Vagina (tissue), 2 donors: ENCODE data around the gene CASP3. TPM values are rescaled to one million over a fixed set of nuclear protein-coding genes. Genes with fewer than 3 reads are reported as not detected.

Experiments used
- DNase-seq, 2 donors: peaks; one replicate each; pipeline ENCODE4 v3.0.0-alpha.2; 2017; ENCODE audit errors: extremely low spot score in 2 of 2
- H3K27ac ChIP-seq: fragments of 200-600 bp; sonication (generic); one replicate; pipeline ENCODE4 v1.5.1; 2019
- H3K27me3 ChIP-seq: fragments of 200-600 bp; sonication (generic); one replicate; pipeline ENCODE4 v1.5.1; 2019
- H3K36me3 ChIP-seq, 2 donors: fragments of 200-600 bp; sonication (generic); one replicate each; pipeline ENCODE4 v1.5.1; 2017 to 2019
- H3K4me1 ChIP-seq: fragments of 200-600 bp; sonication (generic); one replicate; pipeline ENCODE4 v1.5.1; 2019
- H3K4me3 ChIP-seq, 2 donors: fragments of 200-600 bp; sonication (generic); 1 replicate in 1 of 2; 2 replicates in 1 of 2; pipeline ENCODE4 v1.5.1; 2016 to 2019
- H3K9me3 ChIP-seq: fragments of 200-600 bp; sonication (generic); one replicate; pipeline ENCODE4 v1.5.1; 2019
- POLR2A ChIP-seq, 2 donors: fragments of 450-650 bp; IDR thresholded peaks; one replicate each; pipeline ENCODE4 v1.6.1; 2017; ENCODE audit warnings: antibody characterized with exemption in 2 of 2, mild to moderate bottlenecking in 2 of 2, moderate library complexity in 2 of 2
- POLR2AphosphoS5 ChIP-seq, 2 donors: sonication (generic); formaldehyde crosslinking; IDR thresholded peaks; one replicate each; pipeline ENCODE4 v1.9.0; 2017; ENCODE audit warnings: antibody characterized with exemption in 2 of 2, mild to moderate bottlenecking in 2 of 2, low read depth in 1 of 2; ENCODE audit not compliant: insufficient read depth in 1 of 2
- intact Hi-C: fragments of 100-400 bp; cut with DNase I; formaldehyde crosslinking; loops from one replicate; pipeline ENCODE4 v1.15.1; 2023
- total RNA-seq: library from RNA; depleted of rRNA; stranded (reverse); fragments of >200 nt; gene quantifications from one replicate; pipeline ENCODE4 v1.2.3, GENCODE V29; 2016
- TF ChIP-seq, protein P1 (sequence below), 3 experiments: fragments of 450-650 bp in 2 of 3; fragments of 200-600 bp in 1 of 3; sonication (generic) in 1 of 3; IDR thresholded peaks; one replicate each; pipeline ENCODE4 v1.5.1; 2017 to 2019; ENCODE audit warnings: antibody characterized with exemption in 3 of 3, mild to moderate bottlenecking in 2 of 3, moderate library complexity in 2 of 3

Gene CASP3
- total RNA-seq, 1 donor from 2014 or later: 11.3 TPM

DNA sequence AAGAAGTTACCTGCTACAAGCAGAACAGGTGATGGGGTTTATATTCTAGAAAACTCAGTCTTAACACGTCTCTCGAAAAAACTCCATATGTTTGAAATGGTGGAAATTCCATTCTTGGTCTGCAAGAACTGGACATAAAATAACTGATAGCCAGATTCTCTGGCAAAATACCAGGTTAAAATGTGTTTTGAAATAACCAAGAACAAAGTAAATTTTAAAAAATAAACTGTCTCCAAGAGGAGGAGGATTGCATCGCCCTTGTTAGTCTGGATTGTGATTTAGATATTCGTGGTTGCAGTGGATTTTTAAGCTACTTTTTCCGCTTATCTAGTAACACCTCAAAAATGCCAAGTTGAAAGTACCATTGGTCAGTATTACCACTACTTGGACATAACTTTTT is 43.8 kb upstream of the CASP3 start:
- H3K27me3 ChIP-seq: no peaks in the 10 kb centered on the region
- peaks cover 0 to 18% of the 10 kb centered on the region in 2 donors for H3K36me3 ChIP-seq
- no peak for DNase-seq
- no peaks in the 10 kb centered on the region for H3K4me1 ChIP-seq
- no peak overlapping the region for H3K4me3 ChIP-seq
- intact Hi-C loops: no loop called here
- H3K9me3 ChIP-seq: no peaks in the 10 kb centered on the region
- H3K27ac ChIP-seq: no peak overlapping the region
- TF ChIP-seq, protein P1, sequence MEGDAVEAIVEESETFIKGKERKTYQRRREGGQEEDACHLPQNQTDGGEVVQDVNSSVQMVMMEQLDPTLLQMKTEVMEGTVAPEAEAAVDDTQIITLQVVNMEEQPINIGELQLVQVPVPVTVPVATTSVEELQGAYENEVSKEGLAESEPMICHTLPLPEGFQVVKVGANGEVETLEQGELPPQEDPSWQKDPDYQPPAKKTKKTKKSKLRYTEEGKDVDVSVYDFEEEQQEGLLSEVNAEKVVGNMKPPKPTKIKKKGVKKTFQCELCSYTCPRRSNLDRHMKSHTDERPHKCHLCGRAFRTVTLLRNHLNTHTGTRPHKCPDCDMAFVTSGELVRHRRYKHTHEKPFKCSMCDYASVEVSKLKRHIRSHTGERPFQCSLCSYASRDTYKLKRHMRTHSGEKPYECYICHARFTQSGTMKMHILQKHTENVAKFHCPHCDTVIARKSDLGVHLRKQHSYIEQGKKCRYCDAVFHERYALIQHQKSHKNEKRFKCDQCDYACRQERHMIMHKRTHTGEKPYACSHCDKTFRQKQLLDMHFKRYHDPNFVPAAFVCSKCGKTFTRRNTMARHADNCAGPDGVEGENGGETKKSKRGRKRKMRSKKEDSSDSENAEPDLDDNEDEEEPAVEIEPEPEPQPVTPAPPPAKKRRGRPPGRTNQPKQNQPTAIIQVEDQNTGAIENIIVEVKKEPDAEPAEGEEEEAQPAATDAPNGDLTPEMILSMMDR (IDR thresholded peaks at IDR 0.05): no peak
- TF ChIP-seq POLR2A (IDR thresholded peaks at IDR 0.05) (no peak), POLR2AphosphoS5 (IDR thresholded peaks at IDR 0.05; ENCODE audit: insufficient read depth in 1 of 2, low read depth in 1 of 2) (no peak)

DNA sequence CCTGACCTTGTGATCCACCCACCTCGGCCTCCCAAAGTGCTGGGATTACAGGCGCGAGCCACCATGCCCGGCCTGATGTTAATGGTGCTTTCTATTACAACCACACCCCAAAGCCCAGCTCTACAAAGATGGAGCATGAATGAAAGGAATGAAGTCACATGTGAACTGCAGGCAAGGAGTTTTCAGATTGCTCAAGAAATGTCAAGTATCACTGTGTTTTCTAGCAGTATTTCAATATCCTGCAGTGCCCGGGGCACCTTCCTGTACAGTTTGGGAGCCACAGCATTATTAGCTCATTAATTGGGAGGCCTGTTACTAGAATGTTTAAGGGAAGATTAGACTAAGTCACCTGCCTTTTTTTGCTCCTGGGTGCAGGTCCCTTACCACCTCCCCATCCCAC is 40.4 kb upstream of the CASP3 start:
- intact Hi-C loops: no loop called here

DNA sequence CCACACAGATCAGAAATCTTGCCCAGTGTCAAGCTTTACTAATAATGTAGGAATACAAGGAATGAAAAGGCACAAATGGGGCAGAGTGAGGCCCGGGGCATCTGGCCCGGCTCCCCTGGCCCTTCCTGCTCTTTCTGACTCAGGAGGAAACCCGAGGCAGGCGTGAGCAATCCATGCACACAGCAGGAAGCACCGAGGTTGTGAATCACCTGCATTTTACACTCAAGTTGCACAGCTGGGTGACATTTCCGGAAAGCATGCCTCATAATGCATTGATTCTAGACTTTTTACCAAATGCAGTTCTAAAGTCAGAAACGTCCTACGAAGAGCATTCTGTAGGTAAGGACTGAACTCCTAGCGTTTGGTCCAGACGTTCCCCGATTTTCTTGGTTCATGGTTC is 39.2 kb upstream of the CASP3 start:
- Histone ChIP-seq H3K36me3 (peaks cover 0 to 16% of the 10 kb centered on the region in 2 donors), H3K9me3 (no peaks in the 10 kb centered on the region), H3K4me3 (no peak overlapping the region), H3K4me1 (no peaks in the 10 kb centered on the region), H3K27ac (no peak overlapping the region), H3K27me3 (no peaks in the 10 kb centered on the region)
- no peak for DNase-seq
- TF ChIP-seq POLR2AphosphoS5 (IDR thresholded peaks at IDR 0.05; ENCODE audit: insufficient read depth in 1 of 2, low read depth in 1 of 2) (peak in 1 of 2 donors; percentile 39), POLR2A (IDR thresholded peaks at IDR 0.05) (no peak)
- intact Hi-C loops: no loop called here

More for the DNA sequence above, 40.4 kb upstream of the CASP3 start:
- Histone ChIP-seq H3K4me3 (no peak overlapping the region), H3K27me3 (no peaks in the 10 kb centered on the region), H3K4me1 (no peaks in the 10 kb centered on the region), H3K9me3 (no peaks in the 10 kb centered on the region), H3K36me3 (peaks cover 0 to 18% of the 10 kb centered on the region in 2 donors), H3K27ac (no peak overlapping the region)
- no peak for DNase-seq
- TF ChIP-seq POLR2AphosphoS5 (IDR thresholded peaks at IDR 0.05; ENCODE audit: insufficient read depth in 1 of 2, low read depth in 1 of 2) (no peak), POLR2A (IDR thresholded peaks at IDR 0.05) (no peak)
- TF ChIP-seq, protein P1 (IDR thresholded peaks at IDR 0.05): no peak

DNA sequence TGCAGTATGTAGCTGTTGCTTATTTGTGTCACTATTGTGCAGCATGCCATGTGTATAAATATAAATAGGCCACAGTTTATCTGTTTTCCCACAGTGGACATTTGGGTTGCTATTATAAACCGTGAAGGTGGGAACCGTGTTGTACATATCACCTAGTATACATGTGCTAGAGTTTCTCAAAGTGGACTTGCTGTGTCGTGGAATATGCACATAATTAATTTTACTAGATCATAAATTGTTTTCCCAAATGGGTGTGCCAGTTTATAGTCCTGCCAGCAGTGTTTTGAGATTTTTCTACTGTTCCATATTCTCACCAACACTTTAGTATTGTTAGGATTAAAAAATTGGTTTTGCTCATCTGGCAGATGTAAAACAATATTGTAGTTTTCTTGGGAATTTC is 38.8 kb upstream of the CASP3 start:
- no peak for DNase-seq
- Histone ChIP-seq H3K27ac (no peak overlapping the region), H3K36me3 (peaks cover 0 to 12% of the 10 kb centered on the region in 2 donors), H3K9me3 (no peaks in the 10 kb centered on the region), H3K27me3 (no peaks in the 10 kb centered on the region), H3K4me3 (no peak overlapping the region), H3K4me1 (no peaks in the 10 kb centered on the region)
- intact Hi-C loops: no loop called here
- TF ChIP-seq POLR2A (IDR thresholded peaks at IDR 0.05): no peak

DNA sequence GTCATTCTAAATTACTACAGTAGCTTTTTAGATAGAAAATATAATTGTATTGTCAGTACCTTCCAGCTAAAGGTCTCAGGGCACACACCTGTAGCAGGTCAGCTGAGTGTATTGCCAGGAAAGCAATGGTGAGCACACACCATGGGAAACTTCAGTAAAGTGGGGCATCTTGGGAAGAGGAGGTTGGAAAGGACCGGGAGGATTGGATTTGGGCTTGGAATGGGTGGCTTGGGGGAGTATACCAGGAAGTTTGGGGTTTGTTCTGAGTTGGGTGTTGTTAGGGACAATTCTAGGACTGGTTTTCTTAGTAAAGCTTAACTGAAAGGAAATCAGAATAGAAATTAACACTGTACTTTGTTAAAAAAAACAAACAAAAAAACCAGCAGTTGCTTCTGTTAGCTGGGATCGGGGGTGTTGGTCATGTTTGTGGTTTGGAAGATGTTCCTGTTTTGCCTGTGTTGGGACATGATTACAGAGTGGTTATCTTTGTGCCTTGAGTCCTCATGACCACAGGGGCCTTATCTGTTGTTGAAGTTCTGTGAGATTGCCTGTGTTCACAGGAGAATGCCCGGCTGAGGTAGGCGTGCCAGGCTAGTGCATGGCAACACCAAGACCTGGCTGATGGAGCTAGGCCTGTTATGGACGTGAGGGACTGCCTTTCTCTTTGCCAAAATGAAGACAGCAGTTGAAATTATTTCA is 35.4 kb upstream of the CASP3 start:
- intact Hi-C loops: no loop called here
- no peaks in the 10 kb centered on the region for H3K27me3 ChIP-seq
- H3K4me1 ChIP-seq: no peaks in the 10 kb centered on the region
- no peak overlapping the region for H3K4me3 ChIP-seq
- H3K9me3 ChIP-seq: no peaks in the 10 kb centered on the region
- peaks cover 0 to 10% of the 10 kb centered on the region in 2 donors for H3K36me3 ChIP-seq
- no peak overlapping the region for H3K27ac ChIP-seq
- no peak for DNase-seq
- TF ChIP-seq, protein P1 (IDR thresholded peaks at IDR 0.05): no peak
- no peak for TF ChIP-seq POLR2AphosphoS5 (IDR thresholded peaks at IDR 0.05; ENCODE audit: insufficient read depth in 1 of 2, low read depth in 1 of 2)
- TF ChIP-seq POLR2A (IDR thresholded peaks at IDR 0.05): no peak

DNA sequence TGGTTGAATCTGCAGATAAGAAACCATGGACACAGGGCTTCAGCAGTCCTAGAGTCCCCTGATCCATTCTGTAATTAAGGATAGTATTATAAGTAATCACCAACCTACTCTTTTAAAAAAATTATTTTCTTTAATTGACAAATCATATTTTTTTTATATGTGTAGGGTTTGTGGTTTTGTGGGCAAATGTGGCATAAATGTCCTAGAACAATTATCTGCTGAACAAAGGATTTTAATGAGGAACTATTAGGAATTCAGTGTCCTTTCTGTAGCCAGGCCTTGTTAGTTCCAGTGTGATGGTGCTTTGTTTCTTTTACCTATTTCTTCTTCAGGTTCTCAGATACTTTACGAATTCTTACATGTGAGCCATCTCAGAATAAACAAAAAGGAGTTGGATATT is 32.7 kb upstream of the CASP3 start:
- no peak for TF ChIP-seq POLR2A (IDR thresholded peaks at IDR 0.05)
- TF ChIP-seq POLR2AphosphoS5 (IDR thresholded peaks at IDR 0.05; ENCODE audit: insufficient read depth in 1 of 2, low read depth in 1 of 2): no peak
- TF ChIP-seq, protein P1 (IDR thresholded peaks at IDR 0.05): no peak
- Histone ChIP-seq H3K4me1 (no peaks in the 10 kb centered on the region), H3K9me3 (no peaks in the 10 kb centered on the region), H3K36me3 (peaks cover 0 to 7% of the 10 kb centered on the region in 2 donors), H3K27me3 (no peaks in the 10 kb centered on the region), H3K4me3 (no peak overlapping the region), H3K27ac (no peak overlapping the region)
- intact Hi-C loops: no loop called here
- no peak for DNase-seq
